ENCODE data around the gene PP2D1.
"Not testable (repeated sequence)": the region's sequence is repeated elsewhere in the genome, so short reads cannot be mapped to it uniquely, and the experiment has no call there.

The PP2D1 gene

DNA sequence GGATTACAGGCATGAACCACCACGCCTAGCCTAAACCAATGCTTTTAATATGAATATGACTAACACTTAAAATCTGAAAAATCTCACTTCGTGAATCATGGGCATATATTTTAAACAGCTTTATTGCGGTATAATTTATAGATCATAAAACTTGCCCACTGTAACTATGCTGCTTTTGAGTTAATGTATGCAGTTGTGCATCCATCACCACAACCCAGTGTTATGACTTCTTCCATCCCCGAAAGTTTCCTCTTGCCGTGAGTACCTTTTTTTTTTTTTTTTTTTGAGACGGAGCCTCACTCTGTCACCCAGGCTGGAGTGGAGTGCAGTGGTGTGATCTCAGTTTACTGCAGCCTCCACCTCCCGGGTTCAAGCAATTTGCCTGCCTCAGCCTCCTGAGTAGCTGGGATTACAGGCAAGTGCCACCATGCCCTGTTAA, 35.3 kb upstream of the PP2D1 start:
- no peak overlapping the region for H3K4me3 ChIP-seq (ENCODE audit: low read depth, low read length)
- DNase-seq (ENCODE audit: low read depth), result no peak
- TF ChIP-seq, protein P1, sequence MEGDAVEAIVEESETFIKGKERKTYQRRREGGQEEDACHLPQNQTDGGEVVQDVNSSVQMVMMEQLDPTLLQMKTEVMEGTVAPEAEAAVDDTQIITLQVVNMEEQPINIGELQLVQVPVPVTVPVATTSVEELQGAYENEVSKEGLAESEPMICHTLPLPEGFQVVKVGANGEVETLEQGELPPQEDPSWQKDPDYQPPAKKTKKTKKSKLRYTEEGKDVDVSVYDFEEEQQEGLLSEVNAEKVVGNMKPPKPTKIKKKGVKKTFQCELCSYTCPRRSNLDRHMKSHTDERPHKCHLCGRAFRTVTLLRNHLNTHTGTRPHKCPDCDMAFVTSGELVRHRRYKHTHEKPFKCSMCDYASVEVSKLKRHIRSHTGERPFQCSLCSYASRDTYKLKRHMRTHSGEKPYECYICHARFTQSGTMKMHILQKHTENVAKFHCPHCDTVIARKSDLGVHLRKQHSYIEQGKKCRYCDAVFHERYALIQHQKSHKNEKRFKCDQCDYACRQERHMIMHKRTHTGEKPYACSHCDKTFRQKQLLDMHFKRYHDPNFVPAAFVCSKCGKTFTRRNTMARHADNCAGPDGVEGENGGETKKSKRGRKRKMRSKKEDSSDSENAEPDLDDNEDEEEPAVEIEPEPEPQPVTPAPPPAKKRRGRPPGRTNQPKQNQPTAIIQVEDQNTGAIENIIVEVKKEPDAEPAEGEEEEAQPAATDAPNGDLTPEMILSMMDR (IDR thresholded peaks at IDR 0.05; ENCODE audit: control insufficient read depth, extremely low read depth, insufficient read depth), result no peak

DNA sequence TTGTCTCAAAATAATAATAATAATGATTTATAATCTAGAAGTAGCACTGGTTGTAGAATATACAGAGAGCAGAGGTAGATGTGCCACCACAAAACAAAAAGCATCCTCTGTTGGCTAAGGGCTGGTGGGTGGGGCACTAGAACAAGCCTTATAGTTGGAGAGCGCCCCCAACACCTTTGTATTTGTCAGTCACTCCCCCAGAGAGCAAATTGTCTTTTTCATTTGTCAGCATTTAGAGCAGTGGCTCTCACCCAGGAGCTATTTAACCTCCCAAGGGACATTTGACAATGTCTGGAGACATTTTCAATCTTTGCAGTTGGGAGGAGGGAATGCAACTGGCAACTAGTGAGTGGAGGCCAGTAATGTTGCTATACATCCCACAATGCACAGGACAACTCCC, 34.5 kb upstream of the PP2D1 start:
- H3K4me3 ChIP-seq (ENCODE audit: low read depth, low read length), result no peak overlapping the region
- DNase-seq (ENCODE audit: low read depth), result no peak
- TF ChIP-seq, protein P1 (IDR thresholded peaks at IDR 0.05; ENCODE audit: control insufficient read depth, extremely low read depth, insufficient read depth), result no peak

DNA sequence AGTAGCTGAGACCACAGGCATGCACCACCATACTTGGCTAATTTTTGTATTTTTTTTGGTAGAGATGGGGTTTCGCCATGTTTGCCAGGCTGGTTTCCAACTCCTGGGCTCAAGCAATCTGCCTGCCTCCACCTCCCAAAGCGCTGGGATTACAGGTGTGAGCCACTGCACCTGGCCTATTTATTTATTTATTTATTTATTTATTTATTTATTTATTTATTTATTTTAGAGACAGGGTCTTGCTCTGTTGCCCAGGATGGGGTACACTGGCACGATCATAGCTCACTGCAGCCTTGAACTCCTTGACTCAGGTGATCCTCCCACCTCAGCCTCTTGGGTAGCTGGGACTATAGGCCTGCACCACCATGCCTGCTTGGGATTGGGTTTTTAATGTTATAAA, 33.1 kb upstream of the PP2D1 start:
- DNase-seq (ENCODE audit: low read depth); H3K4me3 ChIP-seq (ENCODE audit: low read depth, low read length): not testable (repeated sequence)

DNA sequence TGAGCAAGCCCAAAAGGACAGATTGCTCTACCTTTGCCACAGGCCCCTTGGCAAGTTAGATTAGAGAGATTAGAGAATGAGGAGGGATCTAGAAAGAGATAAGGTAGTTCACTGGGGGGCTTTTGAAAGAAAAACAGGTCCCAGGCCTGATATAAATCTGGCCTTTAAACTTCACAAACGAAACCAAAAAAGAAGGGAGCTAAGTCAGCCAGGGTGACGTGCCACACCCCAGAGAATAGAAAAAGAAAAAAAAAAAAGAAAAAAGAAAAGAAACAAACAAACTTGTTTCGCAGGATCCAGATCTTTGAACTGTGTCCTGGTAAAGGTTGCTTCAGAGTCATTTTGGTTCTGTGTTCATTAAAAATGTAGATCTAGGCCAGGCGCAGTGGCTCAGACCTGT, 31.8 kb upstream of the PP2D1 start:
- TF ChIP-seq, protein P1 (IDR thresholded peaks at IDR 0.05; ENCODE audit: control insufficient read depth, extremely low read depth, insufficient read depth), result no peak
- no peak overlapping the region for H3K4me3 ChIP-seq (ENCODE audit: low read depth, low read length)
- no peak for DNase-seq (ENCODE audit: low read depth)

DNA sequence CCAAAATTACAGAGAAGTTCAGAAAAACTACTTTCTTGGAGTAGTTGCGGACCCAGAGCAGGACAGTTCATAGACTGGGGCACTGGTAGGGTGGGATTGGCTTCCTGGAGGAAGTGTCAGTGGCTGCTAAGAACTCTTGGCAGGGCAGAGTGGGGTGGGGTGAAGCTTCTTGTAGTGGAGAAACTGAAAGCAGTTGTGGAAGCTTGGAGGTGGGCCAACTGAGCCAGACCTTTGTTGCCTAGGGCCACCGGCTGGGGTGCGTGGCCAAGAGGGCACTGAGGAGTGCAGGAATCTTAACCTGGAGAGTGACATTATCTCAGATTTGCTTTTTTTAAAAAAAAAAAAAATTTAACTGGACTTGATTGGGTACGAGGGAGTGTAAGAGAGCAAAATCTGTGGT, 31.3 kb upstream of the PP2D1 start:
- TF ChIP-seq, protein P1 (IDR thresholded peaks at IDR 0.05; ENCODE audit: control insufficient read depth, extremely low read depth, insufficient read depth), result no peak
- no peak overlapping the region for H3K4me3 ChIP-seq (ENCODE audit: low read depth, low read length)
- no peak for DNase-seq (ENCODE audit: low read depth)

DNA sequence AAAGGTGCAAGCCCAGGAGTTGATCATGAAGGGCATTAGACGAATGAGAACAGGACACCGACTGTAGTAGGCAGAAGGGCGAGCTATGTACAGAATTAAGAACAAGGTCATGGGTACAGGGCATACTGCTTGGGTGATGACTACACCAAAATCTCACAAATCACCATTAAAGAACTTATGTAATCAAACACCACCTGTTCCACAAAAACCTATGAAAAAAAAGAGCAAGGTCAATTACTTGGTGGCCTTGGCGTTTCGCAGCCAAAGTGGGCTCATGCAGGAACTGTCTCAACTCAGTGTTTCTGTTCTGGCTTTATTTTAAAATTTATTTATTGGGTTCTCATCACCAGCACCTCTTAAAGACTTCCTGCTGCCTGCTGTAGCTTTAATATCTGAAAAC, 30.3 kb upstream of the PP2D1 start:
- H3K4me3 ChIP-seq (ENCODE audit: low read depth, low read length), result no peak overlapping the region
- no peak for DNase-seq (ENCODE audit: low read depth)
- TF ChIP-seq, protein P1 (IDR thresholded peaks at IDR 0.05; ENCODE audit: control insufficient read depth, extremely low read depth, insufficient read depth), result no peak

DNA sequence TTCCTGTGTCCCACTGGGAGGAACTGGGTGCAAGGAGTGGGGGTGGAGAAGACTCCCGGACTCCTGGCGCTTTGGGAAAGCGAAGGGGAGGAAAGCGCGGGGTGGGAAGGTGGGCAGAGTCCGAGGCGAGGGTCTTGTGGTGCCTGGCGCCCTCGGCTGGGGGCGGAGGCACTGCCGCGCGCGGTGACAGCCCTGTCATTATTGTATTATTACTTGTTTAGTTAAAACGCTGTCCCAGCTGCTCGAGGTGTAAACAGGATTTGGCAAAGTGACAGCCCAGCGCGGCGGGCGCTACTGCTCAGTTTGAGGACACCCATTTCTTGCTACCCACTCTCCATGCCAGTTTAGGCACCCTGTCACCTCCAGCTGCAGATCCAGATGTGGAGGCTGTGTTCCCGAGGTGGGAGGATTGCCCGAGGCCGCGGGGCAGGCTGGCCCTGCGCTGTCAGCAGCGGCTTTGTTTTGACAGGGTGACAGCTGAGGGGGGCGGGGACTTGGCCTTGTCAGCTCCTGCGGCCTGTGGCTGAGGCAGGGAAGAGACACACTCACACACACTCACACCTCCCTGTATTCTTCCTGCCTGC, 29.2 kb upstream of the PP2D1 start:
- peak overlapping the region; percentile 73 for H3K4me3 ChIP-seq (ENCODE audit: low read depth, low read length)
- DNase-seq (ENCODE audit: low read depth), result peak; percentile 50
- TF ChIP-seq, protein P1 (IDR thresholded peaks at IDR 0.05; ENCODE audit: control insufficient read depth, extremely low read depth, insufficient read depth), result no peak
